Lower leg skin (tissue), 4 donors: ENCODE data around the gene KDM3B. TPM values are rescaled to one million over a fixed set of nuclear protein-coding genes. Genes with fewer than 3 reads are reported as not detected.

Experiments
- DNase-seq, 2 donors: peaks; one replicate each; pipeline ENCODE4 v3.0.0-alpha.2; 2019; ENCODE audit warnings: low spot score in 2 of 2
- H3K4me3 ChIP-seq: fragments of 200-600 bp; sonication (generic); 2 replicates; pipeline ENCODE4 v1.5.1; 2017; ENCODE audit warnings: mild to moderate bottlenecking, low read depth; ENCODE audit not compliant: poor library complexity, severe bottlenecking
- CTCF ChIP-seq, 3 donors: fragments of 450-650 bp; IDR thresholded peaks; one replicate each; pipeline ENCODE4 v1.5.1; 2016; ENCODE audit warnings: antibody characterized with exemption in 3 of 3, mild to moderate bottlenecking in 3 of 3, moderate library complexity in 2 of 3
- POLR2A ChIP-seq, 2 donors: fragments of 450-650 bp; IDR thresholded peaks; one replicate each; pipeline ENCODE4 v1.6.1; 2016 to 2017; ENCODE audit warnings: antibody characterized with exemption in 2 of 2, mild to moderate bottlenecking in 1 of 2, moderate library complexity in 1 of 2
- WGBS, 2 donors: methylation state at CpG; one replicate each; pipeline ENCODE4 v1.1.5; 2018; 5-methylcytosine and 5-hydroxymethylcytosine counted together
- intact Hi-C: fragments of 100-400 bp; cut with DNase I; formaldehyde crosslinking; loops from one replicate; pipeline ENCODE4 v1.15.0; 2023; ENCODE audit warnings: low total_unique reads
- total RNA-seq, 4 donors: library from RNA; depleted of rRNA; stranded (reverse); fragments of >200 nt; gene quantifications; one replicate each; pipeline ENCODE4 v1.1.0, GENCODE V29; 2016

Gene KDM3B
- total RNA-seq, 4 donors from 2014 or later: 54.4 to 72.7 (median 67.0) TPM

- WGBS, 2 donors: 0 to 2% methylated on average over 33 to 40 of the region's 88 CpGs
- intact Hi-C loops: no loop called here
- H3K4me3 ChIP-seq: peak overlapping the region; percentile 78
- TF ChIP-seq POLR2A (IDR thresholded peaks at IDR 0.05): no peak
- TF ChIP-seq CTCF (IDR thresholded peaks at IDR 0.05): no peak
- DNase-seq: peak; percentile 55 to 91
Observed at GRCh38 chr5:138352722-138353559, 456 bp downstream of the KDM3B start.

- intact Hi-C loops: no loop called here
- TF ChIP-seq POLR2A (IDR thresholded peaks at IDR 0.05): no peak
- no peak for TF ChIP-seq CTCF (IDR thresholded peaks at IDR 0.05)
- peak overlapping the region; percentile 78 for H3K4me3 ChIP-seq
- no peak for DNase-seq
- 0 to 1% methylated on average over 11 of the region's 11 CpGs for WGBS, 2 donors
Observed at GRCh38 chr5:138353560-138354080, 1.1 kb downstream of the KDM3B start.

DNA sequence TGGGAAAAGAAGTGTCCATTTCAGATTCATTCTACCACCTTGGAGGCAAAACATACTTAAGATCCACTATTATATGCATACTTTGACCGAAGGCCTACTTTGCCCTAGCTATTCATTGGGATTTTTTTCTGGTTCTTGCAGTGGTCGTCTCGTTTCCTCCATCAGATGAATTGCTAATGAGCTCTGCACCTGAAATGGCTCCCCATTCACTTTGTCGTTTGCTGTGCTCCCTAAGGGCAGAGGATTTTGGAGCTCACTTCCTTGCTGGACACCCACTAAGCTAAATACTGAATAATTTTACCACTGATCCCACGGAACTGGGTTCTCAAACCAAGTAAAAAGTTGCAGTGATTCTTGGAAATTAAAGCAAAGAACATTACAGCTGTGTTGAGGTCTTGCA is 1.9 kb downstream of the KDM3B start:
- intact Hi-C loops: no loop called here
- TF ChIP-seq POLR2A (IDR thresholded peaks at IDR 0.05) (no peak), CTCF (IDR thresholded peaks at IDR 0.05) (no peak)
- 12 to 14% methylated on average over 5 of the region's 5 CpGs for WGBS, 2 donors
- no peak overlapping the region for H3K4me3 ChIP-seq
- DNase-seq: no peak

GRCh38 chr5:138354926-138355378 is 2.5 kb downstream of the KDM3B start:
- peak in 1 of 2 donors; percentile 41 for DNase-seq
- TF ChIP-seq POLR2A (IDR thresholded peaks at IDR 0.05): no peak
- no peak for TF ChIP-seq CTCF (IDR thresholded peaks at IDR 0.05)
- intact Hi-C loops: no loop called here
- WGBS, 2 donors: 11 to 12% methylated on average over 6 of the region's 6 CpGs
- H3K4me3 ChIP-seq: no peak overlapping the region

GRCh38 chr5:138359621-138360020 is 7.1 kb downstream of the KDM3B start:
- WGBS, 2 donors: 66 to 67% methylated on average over 3 of the region's 3 CpGs
- no peak for DNase-seq
- TF ChIP-seq CTCF (IDR thresholded peaks at IDR 0.05): no peak
- TF ChIP-seq POLR2A (IDR thresholded peaks at IDR 0.05): no peak
- intact Hi-C loops: no loop called here
- H3K4me3 ChIP-seq: no peak overlapping the region
